Mononuclear cell (primary cell): ENCODE data around the gene CACNA2D3. TPM values are rescaled to one million over a fixed set of nuclear protein-coding genes. Genes with fewer than 3 reads are reported as not detected.

Experiments used
- H3K27me3 ChIP-seq: 2 replicates; pipeline ENCODE4 v1.6.0; 2011; ENCODE audit warnings: low read length, control low read depth; ENCODE audit not compliant: insufficient read depth
- H3K4me1 ChIP-seq: 2 replicates; pipeline ENCODE4 v1.5.1; 2011; ENCODE audit warnings: mild to moderate bottlenecking, low read length, control low read depth; ENCODE audit not compliant: insufficient read depth
- H3K4me3 ChIP-seq: 2 replicates; pipeline ENCODE4 v1.5.1; 2011; ENCODE audit warnings: mild to moderate bottlenecking, low read length, moderate library complexity
- H3K9me3 ChIP-seq: 2 replicates; pipeline ENCODE4 v1.5.1; 2011; ENCODE audit warnings: low read depth, mild to moderate bottlenecking, control low read depth, low read length
- total RNA-seq: library from RNA; depleted of rRNA; stranded (reverse); fragments of >200 nt; gene quantifications from one replicate; pipeline ENCODE4 v1.2.3, GENCODE V29; 2012

CACNA2D3 gene
- total RNA-seq, 1 donor, result 2.0 TPM

DNA sequence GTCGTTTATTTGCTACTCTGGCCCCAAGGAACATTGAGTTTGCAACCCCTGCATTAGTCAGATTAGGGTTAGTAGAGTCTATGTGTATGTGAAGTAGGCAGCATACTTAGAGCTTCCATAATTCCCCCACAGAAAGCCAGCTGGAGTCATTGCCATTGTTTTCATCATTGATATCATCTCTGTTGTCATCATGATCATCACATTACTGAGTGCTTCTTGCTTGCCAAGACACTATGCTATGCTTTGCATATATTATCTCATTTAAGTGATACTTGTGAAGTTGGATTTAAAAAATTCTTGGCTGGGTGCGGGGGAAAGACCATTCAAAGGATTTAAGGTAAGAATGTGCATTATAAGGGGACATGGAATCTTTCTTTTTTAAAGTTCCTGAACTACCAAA lies 209.0 kb downstream of the CACNA2D3 start:
- Histone ChIP-seq H3K9me3 (no peaks in the 10 kb centered on the region), H3K27me3 (no peaks in the 10 kb centered on the region), H3K4me3 (no peak overlapping the region), H3K4me1 (no peaks in the 10 kb centered on the region)

DNA sequence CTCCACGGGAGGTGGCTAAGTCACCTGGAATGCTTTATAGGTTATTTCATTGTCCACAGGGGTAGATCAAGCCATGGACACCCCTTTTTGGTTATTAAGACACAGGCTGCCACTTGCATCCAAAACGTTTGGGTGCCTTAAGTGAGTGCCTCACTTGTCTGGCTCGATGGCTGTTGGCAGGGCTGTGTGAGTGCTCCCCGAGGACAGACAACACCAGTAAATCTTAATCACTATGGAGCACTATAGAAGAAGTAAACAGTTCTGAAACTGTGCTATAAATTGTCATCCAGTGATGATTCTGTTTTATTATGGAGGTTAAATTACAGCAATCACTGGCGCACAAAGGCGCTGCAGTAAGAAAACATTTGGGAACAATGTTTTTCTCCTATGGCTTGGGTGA lies 215.5 kb downstream of the CACNA2D3 start:
- Histone ChIP-seq H3K4me3 (no peak overlapping the region), H3K9me3 (no peaks in the 10 kb centered on the region), H3K27me3 (no peaks in the 10 kb centered on the region), H3K4me1 (no peaks in the 10 kb centered on the region)

DNA sequence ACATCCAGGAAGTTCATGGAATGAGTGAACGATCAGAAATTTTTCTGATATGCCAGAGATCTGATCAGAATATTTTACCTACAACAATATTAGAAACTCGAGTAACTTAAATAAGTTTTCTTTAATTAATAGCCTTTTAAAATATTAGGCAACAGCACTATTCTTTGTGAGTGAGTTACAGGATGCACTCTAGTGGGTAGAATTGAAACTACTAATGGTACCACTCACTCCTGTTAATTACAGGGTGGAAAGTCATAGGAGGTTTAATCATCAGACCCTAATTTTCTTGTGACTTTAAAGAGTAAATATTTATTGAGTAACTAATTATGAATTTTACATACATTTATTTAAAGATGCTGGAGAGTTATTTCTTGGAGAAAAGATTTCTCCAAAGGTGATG lies 217.3 kb downstream of the CACNA2D3 start:
- Histone ChIP-seq H3K27me3 (no peaks in the 10 kb centered on the region), H3K9me3 (no peaks in the 10 kb centered on the region), H3K4me3 (no peak overlapping the region), H3K4me1 (no peaks in the 10 kb centered on the region)

DNA sequence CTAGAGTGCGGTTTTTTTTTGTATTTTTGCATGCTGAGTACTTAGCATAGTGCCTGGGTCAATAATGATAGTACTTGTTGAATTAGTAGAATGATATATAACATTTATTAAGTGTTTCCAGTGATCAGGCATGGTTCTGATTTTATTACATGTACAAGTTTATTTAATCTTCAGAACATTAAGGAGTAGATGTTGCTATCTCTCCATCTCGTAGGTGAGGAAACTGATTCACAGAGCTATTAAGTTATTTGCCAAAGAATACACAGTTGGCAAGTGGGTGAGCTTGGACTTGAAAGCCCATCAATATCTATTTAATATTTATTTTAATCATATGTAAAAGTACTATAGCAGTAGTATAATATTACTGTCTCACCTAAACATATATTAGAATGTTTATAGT lies 219.5 kb downstream of the CACNA2D3 start:
- Histone ChIP-seq H3K4me1 (no peaks in the 10 kb centered on the region), H3K4me3 (no peak overlapping the region), H3K27me3 (no peaks in the 10 kb centered on the region), H3K9me3 (no peaks in the 10 kb centered on the region)

DNA sequence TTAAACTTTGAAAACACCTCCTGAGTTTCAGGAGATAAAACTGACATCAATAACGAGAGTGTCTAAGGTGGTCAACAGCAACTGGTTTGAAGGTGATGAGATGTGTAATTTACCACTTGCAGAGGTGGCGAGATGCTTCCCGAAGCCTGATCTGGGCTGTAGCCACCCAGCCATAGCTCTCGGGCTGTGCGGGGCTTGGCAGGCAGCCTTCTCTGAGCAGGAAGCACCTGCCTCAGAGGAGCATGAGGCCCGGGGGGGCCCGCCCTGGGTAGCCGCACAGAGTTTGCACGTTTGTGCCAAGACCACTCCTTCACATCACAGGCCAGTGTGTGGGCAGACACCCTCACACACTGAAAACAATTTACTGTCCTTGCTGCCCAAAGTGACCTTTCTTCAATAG lies 220.3 kb downstream of the CACNA2D3 start:
- Histone ChIP-seq H3K4me3 (no peak overlapping the region), H3K27me3 (no peaks in the 10 kb centered on the region), H3K4me1 (no peaks in the 10 kb centered on the region), H3K9me3 (no peaks in the 10 kb centered on the region)

DNA sequence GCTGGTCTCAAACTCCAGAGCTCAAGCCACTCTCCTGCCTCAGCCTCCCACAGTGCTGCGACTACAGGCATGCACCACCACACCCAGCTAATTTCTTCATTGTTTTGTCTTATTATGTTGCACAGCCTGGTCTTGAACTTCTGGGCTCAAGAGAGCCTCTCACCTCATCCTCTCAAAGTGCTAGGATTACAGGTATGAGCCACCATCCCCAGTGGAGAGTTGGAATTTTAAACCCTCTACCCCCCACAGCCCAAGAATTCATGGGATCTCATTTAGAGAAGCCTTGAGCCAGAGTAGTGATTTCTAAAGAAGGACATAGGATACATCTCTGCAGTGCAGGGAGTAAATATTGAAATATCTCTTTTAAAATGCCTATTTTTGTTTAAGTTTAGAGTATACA lies 221.1 kb downstream of the CACNA2D3 start:
- H3K9me3 ChIP-seq, result no peaks in the 10 kb centered on the region

DNA sequence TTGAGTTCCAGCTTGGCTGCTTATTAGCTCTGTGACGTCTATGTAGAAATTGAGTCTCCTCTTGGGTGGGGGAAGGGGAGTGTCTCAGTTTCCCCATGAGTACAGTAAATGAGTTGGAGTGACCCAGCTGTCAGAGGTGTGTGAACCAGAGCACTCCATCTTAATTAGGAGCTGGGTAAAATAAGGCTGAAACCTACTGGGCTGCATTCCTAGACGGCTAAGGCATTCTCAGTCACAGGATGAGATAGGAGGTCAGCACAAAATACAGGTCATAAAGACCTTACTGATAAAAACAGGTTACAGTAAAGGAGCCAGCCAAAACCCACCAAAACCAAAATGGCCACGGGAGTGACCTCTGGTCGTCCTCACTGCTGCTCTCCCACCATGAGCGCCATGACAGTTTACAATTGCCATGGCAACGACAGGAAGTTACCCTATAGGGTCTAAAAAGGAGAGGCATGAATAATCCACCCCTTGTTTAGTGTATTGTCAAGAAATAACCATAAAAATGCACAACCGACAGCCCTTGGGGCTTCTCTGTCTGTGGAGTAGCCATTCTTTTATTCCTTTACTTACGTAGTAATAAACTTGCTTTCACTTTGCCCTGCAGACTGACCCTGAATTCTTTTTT lies 222.4 kb downstream of the CACNA2D3 start:
- H3K27me3 ChIP-seq, result no peaks in the 10 kb centered on the region
- H3K9me3 ChIP-seq, result no peaks in the 10 kb centered on the region
- H3K4me3 ChIP-seq, result no peak overlapping the region
- no peaks in the 10 kb centered on the region for H3K4me1 ChIP-seq

More for the DNA sequence above, 221.1 kb downstream of the CACNA2D3 start:
- Histone ChIP-seq H3K4me3 (no peak overlapping the region), H3K27me3 (no peaks in the 10 kb centered on the region), H3K4me1 (no peaks in the 10 kb centered on the region)

DNA sequence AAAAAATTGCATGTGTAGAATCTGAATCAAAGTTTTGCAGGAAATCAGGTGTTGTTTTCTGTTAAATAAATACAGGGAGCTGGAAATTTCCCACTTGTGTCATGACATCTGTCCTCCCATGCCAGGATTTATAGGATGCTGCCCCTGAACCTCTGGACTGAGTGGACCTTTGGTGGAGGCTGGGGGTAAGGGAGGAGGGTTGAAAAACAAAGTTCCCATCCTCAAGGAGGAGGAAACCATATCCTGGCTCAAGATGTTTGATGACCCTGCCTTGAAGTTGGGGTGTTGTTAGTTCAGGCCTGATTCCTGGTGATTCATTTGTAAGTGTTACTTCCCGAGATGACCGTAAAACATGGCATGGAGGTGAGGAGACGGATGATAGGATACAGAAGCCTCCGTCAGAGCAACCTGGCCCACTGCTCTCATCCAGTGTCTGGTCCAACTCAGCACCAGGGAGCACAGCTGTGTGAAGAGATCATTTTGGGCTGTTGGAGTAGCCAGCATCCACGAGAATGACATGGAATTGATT lies 223.6 kb downstream of the CACNA2D3 start:
- Histone ChIP-seq H3K4me1 (no peaks in the 10 kb centered on the region), H3K9me3 (no peaks in the 10 kb centered on the region), H3K27me3 (no peaks in the 10 kb centered on the region), H3K4me3 (no peak overlapping the region)

DNA sequence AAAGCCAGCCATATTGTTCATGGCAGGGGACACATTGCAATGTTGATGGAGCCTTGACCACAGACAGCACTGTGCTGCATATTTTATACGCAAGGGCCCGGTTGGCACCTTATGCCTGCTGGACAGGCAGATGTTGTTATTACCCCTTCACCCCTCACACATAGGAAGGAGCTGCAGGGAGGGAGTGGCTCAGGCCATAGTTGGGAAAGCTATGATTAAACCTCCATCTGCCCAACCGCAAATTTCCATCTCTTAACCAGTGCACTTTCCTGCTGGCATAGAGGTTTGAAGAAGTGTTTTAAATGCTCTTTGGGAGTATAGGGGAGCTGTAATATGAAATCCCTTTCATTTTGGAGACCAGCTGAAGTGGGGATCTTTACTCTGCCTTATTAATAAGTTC lies 224.7 kb downstream of the CACNA2D3 start:
- no peaks in the 10 kb centered on the region for H3K27me3 ChIP-seq
- H3K4me1 ChIP-seq, result no peaks in the 10 kb centered on the region
- no peak overlapping the region for H3K4me3 ChIP-seq
- no peaks in the 10 kb centered on the region for H3K9me3 ChIP-seq

DNA sequence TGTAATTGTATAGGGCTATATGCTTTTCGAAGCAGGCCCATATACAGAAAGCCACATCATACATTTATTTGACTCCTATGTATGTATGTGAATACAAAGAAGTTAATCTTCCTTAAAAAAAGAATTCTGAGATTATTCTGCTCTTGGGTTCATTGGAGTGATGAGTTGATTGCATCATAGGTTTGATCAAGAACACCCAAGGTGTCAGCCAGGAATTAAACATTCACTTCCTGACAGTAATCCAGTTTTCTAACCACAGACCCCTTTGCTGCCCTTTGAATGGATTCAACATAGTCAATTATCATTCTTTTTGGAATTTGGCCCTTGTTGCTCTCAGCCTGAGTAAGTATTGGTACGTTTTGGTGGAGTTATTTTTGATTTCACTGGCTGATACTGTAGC lies 225.6 kb downstream of the CACNA2D3 start:
- no peaks in the 10 kb centered on the region for H3K9me3 ChIP-seq
- H3K27me3 ChIP-seq, result no peaks in the 10 kb centered on the region
- no peak overlapping the region for H3K4me3 ChIP-seq
- H3K4me1 ChIP-seq, result no peaks in the 10 kb centered on the region

DNA sequence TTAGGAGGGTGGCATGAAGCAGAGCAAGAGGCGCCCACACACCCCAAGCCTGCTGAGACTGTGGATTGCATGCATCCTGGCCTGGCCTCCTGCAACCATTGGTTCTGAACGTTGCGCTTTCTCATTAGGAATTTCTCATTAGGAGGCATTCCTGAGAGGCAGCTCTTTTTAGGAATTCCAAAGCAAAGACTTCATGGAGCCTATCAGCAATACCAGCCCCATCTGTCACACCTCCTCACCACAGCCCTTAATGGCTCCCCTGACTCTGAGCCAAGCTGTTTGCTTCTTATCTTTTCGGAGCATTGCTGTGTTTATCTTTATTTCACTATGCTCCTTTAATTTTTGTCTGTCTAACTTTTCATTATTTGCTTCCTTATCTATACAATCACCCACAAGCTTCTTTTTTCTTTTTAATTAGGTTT lies 226.9 kb downstream of the CACNA2D3 start:
- H3K9me3 ChIP-seq, result no peaks in the 10 kb centered on the region
- no peak overlapping the region for H3K4me3 ChIP-seq
- no peaks in the 10 kb centered on the region for H3K4me1 ChIP-seq
- no peaks in the 10 kb centered on the region for H3K27me3 ChIP-seq

DNA sequence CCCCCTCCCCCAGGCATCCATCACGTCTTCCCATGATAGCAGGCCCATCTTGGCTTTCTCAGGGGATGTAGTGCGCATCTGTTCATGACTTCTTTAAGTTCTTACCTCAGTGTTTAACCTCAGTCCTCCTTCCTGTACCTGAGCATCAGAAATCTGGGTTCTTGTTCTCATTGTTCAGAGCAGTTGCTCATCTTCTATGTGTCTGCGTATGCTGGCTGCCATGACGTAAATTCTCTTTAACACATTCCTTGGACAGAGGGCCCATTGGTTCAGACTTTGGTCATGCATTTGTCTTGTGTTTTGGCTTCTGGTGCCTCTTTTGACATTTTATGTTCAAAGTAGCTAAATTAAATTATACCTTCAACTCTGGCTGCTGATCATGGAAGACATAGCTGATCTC lies 227.3 kb downstream of the CACNA2D3 start:
- Histone ChIP-seq H3K4me1 (no peaks in the 10 kb centered on the region), H3K9me3 (no peaks in the 10 kb centered on the region), H3K4me3 (no peak overlapping the region), H3K27me3 (no peaks in the 10 kb centered on the region)

DNA sequence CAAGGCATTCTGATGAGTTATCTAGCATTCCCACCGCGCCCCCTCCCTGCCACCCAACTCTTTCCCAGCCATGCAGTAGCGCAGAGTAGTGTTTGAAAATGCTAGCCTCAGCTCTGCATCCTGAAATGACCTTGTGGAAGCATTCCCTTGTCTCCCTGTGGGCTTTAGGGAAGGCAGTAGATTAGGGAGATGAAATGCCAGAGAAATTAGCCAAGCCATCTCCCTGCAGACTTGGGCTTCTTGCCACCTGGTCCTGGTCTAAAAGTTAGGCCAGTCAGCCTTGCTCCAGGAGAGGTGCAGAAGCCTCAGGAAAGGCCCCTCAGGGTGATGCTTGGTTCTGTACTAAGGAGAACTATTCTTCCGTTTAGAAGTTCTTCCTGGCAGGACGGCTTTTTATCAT lies 231.2 kb downstream of the CACNA2D3 start:
- no peak overlapping the region for H3K4me3 ChIP-seq
- no peaks in the 10 kb centered on the region for H3K27me3 ChIP-seq

DNA sequence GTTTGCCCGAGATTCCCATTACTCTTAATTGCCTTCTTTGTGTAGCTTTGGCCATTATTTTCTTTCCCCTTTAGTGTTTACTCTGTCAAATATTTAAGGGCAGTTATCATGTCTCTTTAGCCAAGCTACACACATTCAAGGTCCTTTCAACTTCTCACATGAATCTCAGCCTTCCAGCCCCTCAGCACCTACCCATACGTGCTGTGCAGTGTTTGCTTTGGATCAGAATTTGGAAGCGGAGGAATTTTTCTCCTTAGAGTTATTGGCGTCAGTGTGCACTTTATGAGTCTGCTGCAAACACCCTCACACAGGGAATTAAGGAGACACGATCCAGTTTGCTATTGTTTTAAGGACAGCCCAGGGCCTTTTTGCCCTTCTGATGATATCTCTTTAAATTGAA lies 231.6 kb downstream of the CACNA2D3 start:
- H3K4me3 ChIP-seq, result no peak overlapping the region
- H3K4me1 ChIP-seq, result no peaks in the 10 kb centered on the region
- no peaks in the 10 kb centered on the region for H3K9me3 ChIP-seq
- H3K27me3 ChIP-seq, result no peaks in the 10 kb centered on the region

More for the DNA sequence above, 231.2 kb downstream of the CACNA2D3 start:
- no peaks in the 10 kb centered on the region for H3K4me1 ChIP-seq
- H3K9me3 ChIP-seq, result no peaks in the 10 kb centered on the region

DNA sequence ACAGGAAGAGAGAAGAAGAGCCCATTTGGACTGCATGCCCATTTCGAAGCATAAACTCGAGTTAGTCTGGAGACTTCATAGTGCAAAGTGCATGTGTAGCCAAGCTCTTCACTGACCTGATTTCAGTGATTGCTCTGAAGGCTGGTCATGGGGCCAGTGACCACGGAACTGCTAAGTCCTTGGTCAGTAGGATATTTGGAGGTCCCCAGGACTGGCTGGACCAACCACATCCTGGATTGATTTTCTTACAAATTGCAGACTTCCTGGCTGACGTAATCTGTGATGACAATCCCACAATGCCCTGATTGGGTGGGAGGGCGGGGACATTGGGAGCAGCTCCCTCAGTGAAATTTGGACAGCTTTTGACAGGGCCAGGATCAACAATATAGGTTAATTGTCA lies 233.4 kb downstream of the CACNA2D3 start:
- H3K4me1 ChIP-seq, result no peaks in the 10 kb centered on the region
- H3K4me3 ChIP-seq, result no peak overlapping the region
- no peaks in the 10 kb centered on the region for H3K9me3 ChIP-seq
- H3K27me3 ChIP-seq, result no peaks in the 10 kb centered on the region

DNA sequence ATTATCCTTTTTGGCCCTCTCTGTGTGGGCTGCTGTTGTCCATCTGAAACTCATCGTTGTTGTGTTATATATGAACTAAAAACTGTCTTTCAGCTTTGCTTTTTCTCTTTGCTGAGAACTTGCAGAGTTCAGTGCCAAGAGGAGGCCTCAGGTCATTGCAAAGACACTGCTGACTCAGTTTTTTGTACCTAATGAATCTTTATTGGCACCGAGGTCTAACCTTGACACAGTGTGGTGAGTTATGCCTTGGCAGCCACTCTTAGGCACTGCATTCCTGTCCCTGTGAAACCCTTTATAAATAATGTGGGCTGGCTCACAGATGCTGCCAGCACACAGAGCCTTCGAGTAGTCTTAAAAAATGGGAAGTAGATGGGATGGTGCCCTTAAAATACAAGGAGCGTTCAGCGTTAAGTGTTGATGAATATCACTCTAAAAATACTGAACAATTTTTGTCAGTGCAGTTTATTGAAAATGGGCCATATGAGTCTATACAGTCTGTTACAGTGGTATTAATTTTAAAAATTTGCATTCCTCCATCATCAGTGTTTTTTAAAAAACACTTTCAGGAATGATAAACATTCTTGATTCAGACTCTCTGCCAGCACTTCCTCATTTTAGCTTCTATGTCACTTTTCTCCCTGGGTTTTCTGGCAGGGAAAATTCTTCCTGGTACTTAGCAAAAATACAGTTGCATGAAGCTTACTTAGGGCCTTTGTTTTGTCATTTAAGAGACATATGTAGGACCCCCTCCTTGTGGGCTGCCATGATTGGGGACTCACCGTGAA lies 234.1 kb downstream of the CACNA2D3 start:
- Histone ChIP-seq H3K9me3 (no peaks in the 10 kb centered on the region), H3K27me3 (no peaks in the 10 kb centered on the region), H3K4me1 (no peaks in the 10 kb centered on the region), H3K4me3 (no peak overlapping the region)
